Activated T-cell treated with anti-CD3 and anti-CD28 coated beads, Interleukin-2, amount 50 U/mL, for 24 hours (primary cell): ENCODE data around the gene PRPF38B.

Experiments
- DNase-seq: peaks from one replicate; pipeline ENCODE4 v3.0.0-alpha.2; 2020
- H3K27ac Mint-ChIP-seq: 2 replicates; pipeline ENCODE4 v1.8.0; 2020; ENCODE audit warnings: mild to moderate bottlenecking, mixed read lengths
- H3K27me3 Mint-ChIP-seq: 2 replicates; pipeline ENCODE4 v1.8.0; 2020; ENCODE audit warnings: mixed read lengths
- H3K36me3 Mint-ChIP-seq: 2 replicates; pipeline ENCODE4 v1.8.0; 2020; ENCODE audit warnings: low read depth, mixed read lengths
- H3K4me1 Mint-ChIP-seq: 2 replicates; pipeline ENCODE4 v1.8.0; 2020; ENCODE audit warnings: low read depth, mixed read lengths
- H3K4me3 Mint-ChIP-seq: 2 replicates; pipeline ENCODE4 v1.8.0; 2020; ENCODE audit warnings: mild to moderate bottlenecking, moderate library complexity, mixed read lengths
- H3K9me3 Mint-ChIP-seq: 2 replicates; pipeline ENCODE4 v1.8.0; 2020; ENCODE audit warnings: mixed read lengths

Gene PRPF38B

GRCh38 chr1:108719656-108720435 is 27.7 kb downstream of the PRPF38B start:
- DNase-seq, result no peak
- H3K27me3 Mint-ChIP-seq, result no peaks in the 10 kb centered on the region
- no peaks in the 10 kb centered on the region for H3K9me3 Mint-ChIP-seq
- H3K4me3 Mint-ChIP-seq, result no peak overlapping the region
- H3K4me1 Mint-ChIP-seq, result peaks cover 3% of the 10 kb centered on the region
- no peaks in the 10 kb centered on the region for H3K36me3 Mint-ChIP-seq
- H3K27ac Mint-ChIP-seq, result no peak overlapping the region

GRCh38 chr1:108722292-108722691 is 30.2 kb downstream of the PRPF38B start:
- Mint-ChIP-seq H3K4me3 (no peak overlapping the region), H3K9me3 (no peaks in the 10 kb centered on the region), H3K27ac (no peak overlapping the region), H3K27me3 (no peaks in the 10 kb centered on the region), H3K36me3 (no peaks in the 10 kb centered on the region), H3K4me1 (peaks cover 3% of the 10 kb centered on the region)
- DNase-seq, result no peak

- Mint-ChIP-seq H3K4me3 (no peak overlapping the region), H3K9me3 (no peaks in the 10 kb centered on the region), H3K4me1 (no peaks in the 10 kb centered on the region)
These were observed 33.8 kb downstream of the PRPF38B start for GRCh38 chr1:108725906-108726305.

GRCh38 chr1:108728327-108728923 is 36.3 kb downstream of the PRPF38B start:
- Mint-ChIP-seq H3K36me3 (no peaks in the 10 kb centered on the region), H3K9me3 (no peaks in the 10 kb centered on the region), H3K4me3 (no peak overlapping the region)

More at GRCh38 chr1:108725906-108726305, 33.8 kb downstream of the PRPF38B start:
- no peak for DNase-seq
- H3K36me3 Mint-ChIP-seq, result no peaks in the 10 kb centered on the region
- H3K27ac Mint-ChIP-seq, result no peak overlapping the region
- H3K27me3 Mint-ChIP-seq, result no peaks in the 10 kb centered on the region

GRCh38 chr1:108729481-108729880 is 37.4 kb downstream of the PRPF38B start:
- H3K9me3 Mint-ChIP-seq, result no peaks in the 10 kb centered on the region
- H3K36me3 Mint-ChIP-seq, result no peaks in the 10 kb centered on the region
- no peak for DNase-seq
- no peaks in the 10 kb centered on the region for H3K4me1 Mint-ChIP-seq
- no peak overlapping the region for H3K27ac Mint-ChIP-seq
- no peaks in the 10 kb centered on the region for H3K27me3 Mint-ChIP-seq
- no peak overlapping the region for H3K4me3 Mint-ChIP-seq

More at GRCh38 chr1:108728327-108728923, 36.3 kb downstream of the PRPF38B start:
- no peak for DNase-seq
- H3K27ac Mint-ChIP-seq, result no peak overlapping the region
- no peaks in the 10 kb centered on the region for H3K4me1 Mint-ChIP-seq
- no peaks in the 10 kb centered on the region for H3K27me3 Mint-ChIP-seq

- Mint-ChIP-seq H3K4me1 (no peaks in the 10 kb centered on the region), H3K27me3 (no peaks in the 10 kb centered on the region), H3K9me3 (no peaks in the 10 kb centered on the region), H3K27ac (no peak overlapping the region), H3K36me3 (no peaks in the 10 kb centered on the region), H3K4me3 (no peak overlapping the region)
- DNase-seq, result no peak
These were observed 40.3 kb downstream of the PRPF38B start for GRCh38 chr1:108732398-108732797.

- no peak overlapping the region for H3K27ac Mint-ChIP-seq
- DNase-seq, result no peak
- no peaks in the 10 kb centered on the region for H3K9me3 Mint-ChIP-seq
- no peaks in the 10 kb centered on the region for H3K36me3 Mint-ChIP-seq
- no peaks in the 10 kb centered on the region for H3K27me3 Mint-ChIP-seq
- H3K4me1 Mint-ChIP-seq, result no peaks in the 10 kb centered on the region
- no peak overlapping the region for H3K4me3 Mint-ChIP-seq
These were observed 42.2 kb downstream of the PRPF38B start for GRCh38 chr1:108734171-108734865.

- Mint-ChIP-seq H3K36me3 (peaks cover 6% of the 10 kb centered on the region), H3K9me3 (no peaks in the 10 kb centered on the region), H3K4me1 (peaks cover 7% of the 10 kb centered on the region), H3K4me3 (no peak overlapping the region), H3K27ac (no peak overlapping the region), H3K27me3 (no peaks in the 10 kb centered on the region)
- DNase-seq, result no peak
These were observed 50.1 kb downstream of the PRPF38B start for GRCh38 chr1:108742253-108742652.

- Mint-ChIP-seq H3K36me3 (peaks cover 23% of the 10 kb centered on the region), H3K4me1 (peaks cover 36% of the 10 kb centered on the region), H3K27me3 (no peaks in the 10 kb centered on the region), H3K9me3 (no peaks in the 10 kb centered on the region), H3K4me3 (peak overlapping the region; percentile 90), H3K27ac (peak overlapping the region; percentile 96)
- DNase-seq, result no peak
These were observed 53.9 kb downstream of the PRPF38B start for GRCh38 chr1:108745980-108746381.

- H3K27ac Mint-ChIP-seq, result peak within 1 kb of the TSS; percentile 96
- H3K36me3 Mint-ChIP-seq, result peaks cover 24% of the 10 kb centered on the region
- peak; percentile 100 for DNase-seq
- peaks cover 37% of the 10 kb centered on the region for H3K4me1 Mint-ChIP-seq
- no peaks in the 10 kb centered on the region for H3K9me3 Mint-ChIP-seq
- no peaks in the 10 kb centered on the region for H3K27me3 Mint-ChIP-seq
- H3K4me3 Mint-ChIP-seq, result peak within 1 kb of the TSS; percentile 90
These were observed 54.5 kb downstream of the PRPF38B start, which contains the start of gene STXBP3 for GRCh38 chr1:108746382-108747170. TSS of gene STXBP3 (plus strand) at chr1:108746674. CDS start at chr1:108746738, 64 bp downstream.

GRCh38 chr1:108747171-108747850 is 55.2 kb downstream of the PRPF38B start:
- H3K36me3 Mint-ChIP-seq, result peaks cover 24% of the 10 kb centered on the region
- peak overlapping the region; percentile 90 for H3K4me3 Mint-ChIP-seq
- peaks cover 37% of the 10 kb centered on the region for H3K4me1 Mint-ChIP-seq
- no peaks in the 10 kb centered on the region for H3K27me3 Mint-ChIP-seq
- H3K9me3 Mint-ChIP-seq, result no peaks in the 10 kb centered on the region
- peak overlapping the region; percentile 96 for H3K27ac Mint-ChIP-seq
- DNase-seq, result no peak

GRCh38 chr1:108747898-108748297 is 55.8 kb downstream of the PRPF38B start:
- Mint-ChIP-seq H3K9me3 (no peaks in the 10 kb centered on the region), H3K4me3 (peak overlapping the region; percentile 90), H3K4me1 (peaks cover 41% of the 10 kb centered on the region), H3K27ac (no peak overlapping the region), H3K36me3 (peaks cover 30% of the 10 kb centered on the region), H3K27me3 (no peaks in the 10 kb centered on the region)
- no peak for DNase-seq

GRCh38 chr1:108749081-108749480 is 57.0 kb downstream of the PRPF38B start:
- Mint-ChIP-seq H3K4me1 (peaks cover 43% of the 10 kb centered on the region), H3K27me3 (no peaks in the 10 kb centered on the region), H3K27ac (no peak overlapping the region), H3K9me3 (no peaks in the 10 kb centered on the region), H3K4me3 (no peak overlapping the region), H3K36me3 (peaks cover 38% of the 10 kb centered on the region)
- DNase-seq, result no peak
